GM13976 (cell line): ENCODE data around the gene PRKCA.

Experiments
- DNase-seq: peaks from one replicate; pipeline ENCODE4 v3.0.0; 2012; ENCODE audit warnings: low spot score
- CTCF ChIP-seq: IDR thresholded peaks from 2 replicates; pipeline ENCODE4 v1.5.1; 2012; ENCODE audit warnings: borderline replicate concordance, mild to moderate bottlenecking; ENCODE audit not compliant: insufficient read depth; ENCODE audit errors: extremely low read depth, missing control alignments, control extremely low read depth
- in situ Hi-C: fragments of 300-500 bp; cut with MboI; formaldehyde crosslinking; loops from one replicate; pipeline ENCODE4 v1.12.0; 2022; ENCODE audit warnings: low sequenced_read_pairs, mixed read lengths, inconsistent platforms; ENCODE audit not compliant: unreplicated experiment

The PRKCA gene

GRCh38 chr17:66551839-66552238, 249.4 kb downstream of the PRKCA start:
- TF ChIP-seq CTCF: no peak
- DNase-seq: no peak
- in situ Hi-C loops: loop anchor here (10.0 kb wide), 1 partner anchor 297 kb away; no protein-coding TSS in a partner anchor

- in situ Hi-C loops: loop anchor here (10.0 kb wide), 1 partner anchor 298 kb away; no protein-coding TSS in a partner anchor
- no peak for DNase-seq
- TF ChIP-seq CTCF: no peak
These were observed 250.0 kb downstream of the PRKCA start for GRCh38 chr17:66552371-66552770.

- no peak for DNase-seq
- in situ Hi-C loops: loop anchor here (10.0 kb wide), 1 partner anchor 301 kb away; no protein-coding TSS in a partner anchor
- no peak for TF ChIP-seq CTCF
These were observed 253.2 kb downstream of the PRKCA start for GRCh38 chr17:66555605-66556004.

- in situ Hi-C loops: loop anchor here (10.0 kb wide), 1 partner anchor 302 kb away; no protein-coding TSS in a partner anchor
These were observed 254.8 kb downstream of the PRKCA start for GRCh38 chr17:66557200-66557599.

GRCh38 chr17:66557886-66558285, 255.5 kb downstream of the PRKCA start:
- in situ Hi-C loops: loop anchor here (10.0 kb wide), 1 partner anchor 303 kb away; no protein-coding TSS in a partner anchor
- no peak for TF ChIP-seq CTCF
- no peak for DNase-seq

More at GRCh38 chr17:66557200-66557599, 254.8 kb downstream of the PRKCA start:
- no peak for TF ChIP-seq CTCF
- no peak for DNase-seq

GRCh38 chr17:66560691-66561090, 258.3 kb downstream of the PRKCA start:
- in situ Hi-C loops: no loop called here
- TF ChIP-seq CTCF: no peak
- DNase-seq: no peak

- no peak for DNase-seq
- no peak for TF ChIP-seq CTCF
- in situ Hi-C loops: no loop called here
These were observed 259.7 kb downstream of the PRKCA start for GRCh38 chr17:66562119-66562518.
